Right forelimb (tissue), 1 donor: ENCODE data around the gene CCT7.
"Not testable (repeated sequence)": the region's sequence is repeated elsewhere in the genome, so short reads cannot be mapped to it uniquely, and the experiment has no call there.

Experiments
- DNase-seq: peaks from one replicate; pipeline ENCODE4 v3.0.0-alpha.2; 2018

Gene CCT7

DNA sequence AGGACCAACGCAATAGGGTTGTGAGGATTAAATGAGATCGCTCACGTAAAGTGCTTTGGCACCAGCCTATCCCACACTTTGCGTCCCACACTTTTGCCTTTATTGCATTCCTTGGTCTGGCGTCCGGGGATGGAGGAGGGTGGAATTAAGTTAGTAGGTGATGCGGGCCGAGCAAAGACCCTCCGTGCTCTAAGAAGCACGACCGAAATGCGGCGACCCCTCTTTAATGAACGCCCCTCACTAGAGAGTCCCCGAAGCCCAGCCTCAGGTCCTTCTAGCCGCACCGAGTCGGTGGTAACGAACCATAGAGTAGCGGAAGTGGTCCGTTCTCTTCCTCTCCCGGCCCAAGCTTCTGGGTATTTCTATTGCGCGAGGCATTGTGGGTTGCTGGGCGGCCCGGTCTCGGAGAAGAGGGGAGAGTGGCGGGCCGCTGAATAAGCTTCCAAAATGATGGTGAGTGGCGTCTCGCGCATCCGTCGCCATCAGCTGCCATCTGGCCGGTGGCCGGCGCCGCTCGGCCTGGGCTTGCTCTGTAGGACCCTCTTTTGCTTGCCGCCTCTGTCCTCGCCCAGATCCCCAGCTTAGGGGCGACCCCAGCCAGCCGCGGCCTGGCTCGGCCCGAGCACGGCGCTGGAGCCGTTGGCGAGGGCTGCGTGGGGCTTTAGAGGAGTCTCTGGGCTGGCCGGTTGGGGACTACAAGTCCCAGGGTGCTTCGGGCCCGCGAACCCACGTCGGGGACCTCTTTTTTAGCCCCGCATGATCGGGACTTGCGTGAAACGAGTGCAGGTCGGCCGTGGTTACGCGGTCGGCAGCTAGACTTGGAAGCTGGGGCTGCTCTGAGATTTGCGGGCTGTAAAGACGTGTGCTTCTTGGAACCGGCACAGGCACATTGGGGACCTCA, at the start of gene CCT7:
Gene CCT7 (plus strand): TSS at position 377 of the 901 bp plus-strand sequence. CDS start 71 bp downstream, at position 448.
- peak; percentile 91 for DNase-seq

DNA sequence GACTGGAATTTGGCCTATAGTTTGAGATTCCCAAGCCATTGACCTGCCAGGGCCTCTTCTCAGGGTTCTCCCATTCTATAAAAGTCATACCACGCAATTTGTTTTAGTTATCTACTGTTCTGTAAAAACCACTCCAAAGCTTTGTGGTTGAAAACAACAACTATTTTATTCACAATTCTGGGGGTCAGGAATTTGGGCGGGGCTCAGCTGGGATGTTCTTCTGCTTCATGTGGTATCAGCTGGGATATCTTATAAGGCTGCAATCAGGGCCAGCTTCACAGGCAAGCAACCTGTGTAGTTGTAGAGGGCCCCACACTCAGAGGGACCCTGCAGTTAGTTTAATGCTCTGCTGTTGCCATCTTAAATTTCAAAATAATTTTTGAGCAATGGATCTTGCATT, 48.1 kb upstream of the CCT7 start:
- no peak for DNase-seq

DNA sequence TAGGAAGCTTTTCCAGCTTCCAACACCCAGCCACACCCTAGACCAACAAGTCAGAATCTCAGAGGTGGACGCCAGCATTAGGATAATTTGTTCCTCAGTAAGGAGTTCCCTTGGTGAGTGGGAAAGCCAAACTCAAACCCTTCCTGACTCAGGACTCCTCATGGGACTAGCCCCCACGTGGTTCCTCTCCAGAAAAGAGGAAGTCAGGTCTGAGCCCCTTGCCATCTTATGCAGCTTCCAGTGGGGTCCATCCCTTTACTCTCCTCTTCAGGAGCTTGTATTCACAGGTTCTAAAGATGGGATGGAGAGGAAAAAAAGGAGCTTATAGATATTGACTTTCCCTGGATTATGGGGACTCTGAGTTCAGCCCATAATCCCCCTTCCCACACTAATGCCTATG, 46.6 kb upstream of the CCT7 start:
- DNase-seq = no peak

DNA sequence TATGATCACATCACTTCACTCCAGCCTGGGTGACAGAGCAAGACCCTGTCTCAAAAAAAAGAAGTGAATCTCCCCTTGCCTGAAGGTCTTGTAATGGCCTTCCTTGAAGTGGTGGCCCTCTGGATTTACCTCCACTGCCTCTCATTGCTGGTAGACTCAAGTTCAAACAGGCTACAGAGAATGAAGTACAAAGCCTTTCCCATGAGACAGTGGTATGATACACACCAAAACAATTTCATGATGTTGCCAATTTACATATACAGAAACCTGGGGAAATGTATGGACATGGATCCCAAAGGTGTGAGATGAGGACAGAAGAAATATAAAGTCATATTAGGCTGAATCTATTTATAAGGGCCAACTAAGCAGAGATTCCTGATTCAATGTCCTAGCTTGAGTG, 36.5 kb upstream of the CCT7 start:
- DNase-seq = no peak

DNA sequence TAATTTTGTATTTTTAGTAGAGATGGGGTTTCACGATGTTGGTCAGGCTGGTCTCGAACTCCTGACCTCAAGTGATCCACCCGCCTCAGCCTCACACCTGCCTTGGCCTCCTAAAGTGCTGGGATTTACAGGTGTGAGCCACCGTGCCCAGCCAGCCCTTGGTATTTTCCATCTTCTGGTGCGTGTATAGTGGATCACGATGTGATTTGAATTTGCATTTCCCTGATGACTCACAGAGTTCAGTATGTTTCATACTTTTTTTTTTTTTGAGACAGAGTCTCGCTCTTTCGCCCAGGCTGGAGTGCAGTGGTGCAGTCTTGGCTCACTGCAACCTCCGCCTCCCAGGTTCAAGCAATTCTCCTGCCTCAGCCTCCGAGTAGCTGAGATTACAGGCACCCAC, 33.8 kb upstream of the CCT7 start:
- DNase-seq = not testable (repeated sequence)

DNA sequence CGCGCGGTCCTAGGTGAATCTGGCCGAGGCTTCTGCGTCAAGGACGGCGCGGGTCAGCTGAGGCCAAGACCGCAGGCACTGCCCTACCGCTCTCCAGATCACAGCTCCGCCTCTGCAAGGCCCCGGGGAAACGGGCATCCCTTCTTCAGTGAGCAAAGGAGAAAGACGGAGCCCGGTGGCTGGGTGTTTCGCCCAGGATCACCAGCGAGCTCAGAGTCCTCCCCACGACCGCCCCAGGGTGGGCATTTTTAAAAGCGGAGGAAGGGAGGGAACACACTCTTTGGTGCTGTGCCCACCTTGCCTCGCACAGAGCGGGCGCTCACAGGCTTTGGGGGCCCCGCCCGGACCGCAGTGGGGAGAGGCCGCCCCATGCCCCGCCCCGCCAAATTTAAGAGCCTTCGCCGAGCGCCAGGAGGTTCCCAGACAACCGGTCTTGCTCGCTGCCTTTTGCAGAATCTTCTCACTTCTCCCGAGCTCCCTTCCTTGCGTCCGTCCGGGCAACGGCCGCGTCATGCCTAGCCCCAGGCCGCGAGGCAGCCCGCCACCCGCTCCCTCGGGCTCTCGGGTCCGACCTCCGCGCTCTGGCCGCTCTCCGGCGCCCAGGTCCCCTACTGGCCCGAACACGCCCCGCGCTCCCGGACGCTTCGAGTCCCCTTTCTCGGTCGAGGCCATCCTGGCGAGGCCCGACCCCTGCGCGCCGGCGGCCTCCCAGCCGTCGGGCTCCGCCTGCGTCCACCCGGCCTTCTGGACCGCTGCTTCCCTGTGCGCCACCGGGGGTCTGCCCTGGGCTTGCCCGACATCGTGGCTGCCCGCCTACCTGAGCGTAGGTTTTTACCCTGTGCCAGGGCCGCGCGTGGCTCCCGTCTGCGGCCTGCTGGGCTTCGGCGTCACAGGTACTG, 31.7 kb upstream of the CCT7 start, which contains the start of gene NOTO:
Gene NOTO (plus strand): TSS at position 419 of the 899 bp plus-strand sequence. CDS start 93 bp downstream, at position 512.
- DNase-seq = peak; percentile 50

DNA sequence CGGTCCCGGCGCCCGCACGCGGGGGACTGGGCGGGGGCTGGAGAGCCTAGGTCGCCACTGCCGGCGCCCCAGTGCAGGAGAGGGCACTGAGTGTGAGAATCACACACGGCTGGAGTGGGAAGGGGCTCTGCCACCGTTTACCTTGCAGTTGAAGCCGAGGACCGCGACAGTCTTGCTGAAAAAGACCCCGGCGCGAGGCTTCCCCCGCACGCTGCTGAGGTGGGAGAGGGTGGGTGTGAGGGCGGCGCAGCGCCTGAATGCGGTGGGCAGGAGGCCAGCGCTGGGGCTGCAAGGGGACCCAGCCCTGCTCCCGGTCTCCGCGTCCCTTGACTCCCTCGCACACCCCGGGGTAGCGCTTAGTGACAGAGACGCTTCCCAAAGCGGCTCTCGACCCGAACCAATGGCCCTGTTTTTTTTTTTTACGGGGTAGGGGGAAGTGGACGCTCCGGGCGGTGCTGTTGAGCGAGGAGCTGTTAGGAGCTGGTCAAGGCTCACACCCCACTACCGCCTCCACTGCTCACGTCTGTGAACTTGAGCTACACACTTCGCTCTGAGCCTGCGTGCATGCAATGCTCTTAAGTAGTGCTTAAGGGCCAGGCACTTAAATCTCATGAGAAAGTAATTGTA, 30.9 kb upstream of the CCT7 start:
- DNase-seq = no peak

DNA sequence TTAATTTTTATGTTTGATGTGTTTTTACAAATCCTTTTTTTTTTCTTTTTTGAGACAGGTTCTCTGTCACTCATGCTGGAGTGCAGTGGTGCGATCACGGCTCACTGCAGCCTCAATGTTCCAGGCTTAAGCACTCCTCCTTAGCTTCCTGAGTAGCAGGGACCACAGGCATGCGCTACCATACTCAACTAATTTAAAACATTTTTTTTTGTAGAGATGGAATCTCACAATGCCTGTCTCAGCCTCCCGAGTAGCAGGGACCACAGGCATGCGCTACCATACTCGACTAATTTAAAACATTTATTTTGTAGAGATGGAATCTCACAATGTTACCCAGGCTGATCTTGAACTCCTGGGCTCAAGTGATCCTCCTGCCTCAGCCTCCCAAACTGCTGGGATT, 28.5 kb upstream of the CCT7 start:
- DNase-seq = no peak

DNA sequence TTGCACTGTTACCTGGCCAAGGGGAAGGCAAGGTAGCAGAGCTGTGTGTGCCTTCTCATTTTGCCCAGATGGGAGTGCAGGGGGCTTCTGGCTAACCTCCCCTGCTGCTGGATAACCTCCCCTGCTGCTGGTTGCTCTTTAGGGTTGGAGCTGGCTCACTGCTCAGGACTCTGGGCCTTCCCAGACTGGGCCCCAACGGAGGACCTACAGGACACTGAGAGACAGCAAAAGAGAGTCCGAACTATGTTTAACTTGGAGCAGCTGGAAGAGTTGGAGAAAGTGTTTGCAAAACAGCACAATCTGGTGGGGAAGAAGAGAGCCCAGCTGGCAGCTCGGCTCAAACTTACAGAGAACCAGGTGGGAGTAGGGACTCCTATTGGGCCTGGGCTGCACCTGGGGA, 25.9 kb upstream of the CCT7 start:
- DNase-seq = no peak

DNA sequence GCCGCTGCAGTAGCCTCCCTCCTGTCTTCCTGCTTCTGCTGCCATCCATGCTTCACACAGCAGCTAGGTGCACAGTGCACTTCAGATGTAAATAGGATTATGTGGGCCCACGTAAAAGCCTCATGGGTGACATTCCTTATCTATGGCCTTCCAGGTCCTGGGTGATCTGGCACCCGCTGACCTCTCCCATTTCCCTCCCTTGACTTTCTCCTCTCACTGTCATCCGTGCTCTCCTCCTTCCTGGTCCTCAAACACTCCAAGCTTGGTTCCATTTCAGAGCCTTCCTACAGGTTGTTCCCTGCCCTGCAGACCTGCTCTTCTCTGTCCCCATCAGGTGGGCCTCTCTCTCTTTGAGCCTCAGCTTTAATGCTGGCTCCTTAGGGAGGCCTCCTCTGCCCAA, 24.1 kb upstream of the CCT7 start:
- no peak for DNase-seq

DNA sequence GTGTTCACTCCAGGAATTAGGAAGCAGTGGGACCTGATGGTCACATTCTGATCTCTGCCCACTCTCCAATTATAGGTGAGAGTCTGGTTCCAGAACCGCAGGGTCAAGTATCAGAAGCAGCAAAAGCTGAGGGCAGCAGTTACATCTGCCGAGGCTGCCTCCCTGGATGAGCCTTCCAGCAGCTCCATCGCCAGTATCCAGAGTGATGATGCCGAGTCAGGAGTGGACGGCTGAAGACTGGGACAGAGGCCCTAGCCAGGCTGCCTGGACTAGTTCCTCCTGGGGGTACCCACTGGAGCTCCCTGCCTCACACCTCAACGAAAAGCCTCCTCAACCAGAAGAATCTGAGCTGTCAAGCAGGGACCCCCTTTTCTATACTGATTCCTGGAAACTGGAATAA, 23.4 kb upstream of the CCT7 start:
- DNase-seq = no peak

DNA sequence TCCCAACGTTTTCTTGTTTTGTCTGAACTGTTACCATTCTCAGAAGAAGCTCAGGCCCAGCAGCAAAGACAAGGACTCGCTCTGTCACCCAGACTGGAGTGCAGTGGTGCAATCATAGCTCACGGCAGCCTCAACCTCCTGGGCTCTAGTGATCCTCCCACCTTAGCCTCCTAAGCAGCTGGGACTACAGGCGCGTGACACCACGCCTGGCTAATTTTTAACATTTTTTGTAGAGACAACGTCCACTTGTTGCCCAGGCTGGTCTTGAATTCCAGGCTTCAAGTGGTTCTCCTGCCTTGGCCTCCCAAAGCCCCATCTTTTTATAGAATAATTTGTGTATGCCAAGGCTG, 22.0 kb upstream of the CCT7 start:
- DNase-seq = no peak

DNA sequence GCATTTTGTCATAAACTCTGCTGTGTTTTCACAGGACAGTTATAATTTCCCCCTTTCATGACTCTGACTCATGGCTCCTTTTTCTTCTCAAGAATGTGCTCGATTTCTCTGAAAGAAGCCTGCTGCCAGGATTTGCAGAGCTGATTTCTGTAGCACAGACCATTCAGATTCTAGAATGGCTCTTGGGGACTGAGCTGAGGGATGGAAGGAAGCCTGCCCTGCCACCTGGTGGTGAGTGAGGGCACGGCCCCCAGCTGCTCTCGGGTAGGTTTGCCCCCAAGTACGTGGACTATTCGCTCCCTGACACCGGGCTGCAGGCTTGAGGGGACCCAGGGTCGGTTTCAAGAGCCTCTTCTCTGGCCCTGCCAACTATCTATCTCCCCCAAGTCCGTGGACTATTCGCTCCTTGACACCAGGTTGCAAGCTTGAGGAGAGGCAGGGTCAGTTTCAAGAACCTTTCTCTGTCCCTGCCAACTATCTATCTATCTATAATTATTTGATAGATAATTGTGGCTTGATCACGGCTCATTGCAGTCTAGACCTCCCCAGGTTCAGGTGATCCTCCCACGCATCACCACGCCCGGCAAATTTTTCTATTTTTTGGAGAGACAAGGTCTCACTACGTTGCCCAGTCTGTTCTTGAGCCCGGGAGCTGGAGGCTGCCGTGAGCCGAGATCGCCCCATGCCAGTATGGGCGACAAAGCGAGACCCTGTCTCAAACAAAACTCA, 21.5 kb upstream of the CCT7 start:
- peak; percentile 73 for DNase-seq

DNA sequence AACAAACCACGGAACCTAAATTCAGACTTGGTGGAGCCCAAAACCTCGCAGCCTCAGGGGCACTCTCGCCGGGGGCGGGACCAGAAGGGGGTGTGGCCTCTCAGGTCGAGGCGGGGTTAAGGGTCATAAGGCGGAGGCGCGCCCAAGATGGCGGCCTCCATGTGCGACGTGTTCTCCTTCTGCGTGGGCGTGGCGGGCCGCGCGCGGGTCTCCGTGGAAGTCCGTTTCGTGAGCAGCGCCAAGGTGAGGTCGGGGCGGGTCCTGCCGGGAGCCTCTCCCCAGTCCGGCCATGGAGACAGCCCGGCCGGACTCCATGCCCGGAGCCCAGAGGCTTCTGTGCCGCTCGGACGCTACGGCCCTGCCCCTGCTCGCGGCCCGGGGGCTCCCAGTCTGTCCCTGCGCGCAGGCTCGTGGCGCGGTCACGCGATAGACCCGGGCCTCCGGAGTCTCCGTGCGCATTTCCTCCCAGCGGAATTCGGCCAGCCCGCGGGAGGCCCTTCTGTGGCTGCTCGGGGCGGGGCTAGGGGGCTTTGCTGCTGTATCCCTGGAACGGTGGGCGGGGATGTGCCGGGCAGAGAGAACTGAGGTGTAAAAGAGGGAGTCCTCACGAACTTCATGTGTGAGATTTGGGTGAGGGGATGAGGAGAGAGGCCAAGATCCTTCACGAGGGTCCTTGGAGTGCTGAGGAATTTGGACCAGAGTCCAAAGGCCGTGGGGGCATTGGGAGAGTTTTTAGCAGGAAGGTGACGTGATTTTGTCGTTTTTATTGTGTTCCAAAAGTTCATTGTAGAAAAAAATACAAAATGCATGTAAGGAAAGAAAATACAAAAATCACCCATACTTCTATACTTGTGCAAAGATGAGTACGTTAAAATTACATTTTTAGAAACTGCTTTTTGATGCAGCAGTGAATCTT, 19.7 kb upstream of the CCT7 start, which contains the start of gene SMYD5:
Gene SMYD5 (plus strand): TSS at position 126 of the 916 bp plus-strand sequence. CDS start 22 bp downstream, at position 148.
- DNase-seq = peak; percentile 91

DNA sequence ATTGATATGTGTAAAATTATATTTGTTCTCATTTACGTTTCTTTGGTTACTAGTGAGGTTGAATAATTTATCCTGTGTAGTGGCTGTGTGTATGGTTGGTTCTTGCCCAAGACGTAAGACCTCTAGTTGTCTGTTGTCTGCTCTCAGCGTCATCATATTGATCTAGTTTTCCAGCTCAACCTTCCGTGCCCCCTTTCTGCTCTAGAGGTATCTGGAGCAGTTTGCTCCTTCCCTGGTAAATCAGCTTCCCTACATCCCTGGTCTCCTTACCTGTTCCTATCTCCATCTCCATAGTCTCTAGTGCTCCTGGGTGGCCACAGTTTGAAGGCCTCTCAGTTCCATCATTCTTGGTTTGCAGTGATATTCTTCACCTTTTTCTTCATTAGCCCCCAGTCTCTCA, 18.9 kb upstream of the CCT7 start:
- DNase-seq = no peak

DNA sequence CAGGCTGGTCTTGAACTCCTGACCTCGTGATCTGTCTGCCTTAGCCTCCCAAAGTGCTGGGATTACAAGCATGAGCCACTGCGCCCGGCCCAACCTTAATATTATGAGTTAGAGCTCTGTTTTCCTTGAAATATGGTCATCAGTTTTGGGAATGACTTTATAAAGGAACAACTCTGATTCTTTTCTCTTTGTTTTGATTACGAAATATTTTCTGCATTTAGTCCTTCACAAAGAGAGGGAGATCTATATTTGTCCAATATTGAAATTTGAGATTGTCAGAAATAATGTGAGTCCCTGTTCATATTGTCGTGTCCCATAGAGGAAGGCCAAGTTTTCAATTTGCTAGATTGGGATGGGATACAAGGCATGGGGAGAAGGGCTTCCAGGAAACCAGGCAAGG, 16.9 kb upstream of the CCT7 start:
- no peak for DNase-seq

DNA sequence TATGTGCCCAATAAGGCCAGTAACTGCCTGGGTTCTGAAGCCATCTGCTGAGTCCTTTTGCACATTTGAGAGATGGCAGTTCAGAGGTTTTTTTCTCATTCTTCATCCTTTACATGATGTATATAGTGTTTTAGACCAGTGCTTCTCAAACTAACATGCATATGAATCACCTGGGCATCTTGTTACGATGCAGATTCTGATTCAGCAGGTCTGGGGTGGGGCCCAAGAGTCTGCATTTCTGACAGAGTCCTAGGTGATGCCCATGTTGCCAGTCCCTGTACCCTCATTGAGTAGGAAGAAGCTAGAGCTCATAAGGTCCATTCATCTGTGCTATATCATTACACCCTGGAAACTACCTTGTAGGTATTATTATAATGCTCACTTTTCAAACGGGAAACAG, 16.3 kb upstream of the CCT7 start:
- DNase-seq = no peak

DNA sequence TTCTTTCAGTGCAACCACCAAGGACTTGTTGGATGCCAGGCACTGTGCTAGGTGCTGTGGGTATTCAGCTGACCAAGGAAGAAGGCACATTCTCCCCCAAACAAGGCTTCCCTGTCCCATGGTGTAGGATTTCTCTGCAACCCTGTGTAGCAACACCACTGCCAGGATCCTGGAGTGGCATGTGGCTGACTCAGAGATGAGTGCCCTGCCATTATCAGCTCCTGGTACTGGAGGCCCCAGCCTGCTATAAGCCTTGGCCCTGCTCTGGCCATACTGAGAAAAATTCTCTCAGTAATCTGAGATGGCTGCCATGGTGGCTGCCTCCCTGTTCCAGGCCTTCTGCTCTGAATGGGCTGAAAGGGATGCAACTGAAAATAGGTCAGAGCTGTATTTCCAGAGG, 15.8 kb upstream of the CCT7 start:
- DNase-seq = no peak

DNA sequence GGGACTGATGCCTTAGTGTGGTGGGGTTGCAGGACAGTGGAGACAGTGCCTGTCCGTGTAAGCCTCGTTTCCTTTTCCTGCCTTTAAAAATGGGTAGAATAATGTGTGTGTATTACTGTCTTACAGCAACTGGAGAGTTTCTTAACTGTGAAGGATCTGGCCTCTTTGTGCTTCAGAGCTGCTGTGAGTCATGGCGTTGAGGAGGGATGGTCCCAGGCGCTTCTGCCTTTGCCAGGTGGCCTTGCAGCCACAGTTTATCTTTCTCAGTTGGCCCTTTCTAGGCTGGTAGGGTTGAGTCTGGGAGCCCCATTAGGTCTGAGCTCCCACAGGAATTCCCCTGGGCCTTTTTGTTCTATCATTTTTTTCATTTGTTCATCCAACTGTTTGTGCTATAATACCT, 10.3 kb upstream of the CCT7 start:
- no peak for DNase-seq

DNA sequence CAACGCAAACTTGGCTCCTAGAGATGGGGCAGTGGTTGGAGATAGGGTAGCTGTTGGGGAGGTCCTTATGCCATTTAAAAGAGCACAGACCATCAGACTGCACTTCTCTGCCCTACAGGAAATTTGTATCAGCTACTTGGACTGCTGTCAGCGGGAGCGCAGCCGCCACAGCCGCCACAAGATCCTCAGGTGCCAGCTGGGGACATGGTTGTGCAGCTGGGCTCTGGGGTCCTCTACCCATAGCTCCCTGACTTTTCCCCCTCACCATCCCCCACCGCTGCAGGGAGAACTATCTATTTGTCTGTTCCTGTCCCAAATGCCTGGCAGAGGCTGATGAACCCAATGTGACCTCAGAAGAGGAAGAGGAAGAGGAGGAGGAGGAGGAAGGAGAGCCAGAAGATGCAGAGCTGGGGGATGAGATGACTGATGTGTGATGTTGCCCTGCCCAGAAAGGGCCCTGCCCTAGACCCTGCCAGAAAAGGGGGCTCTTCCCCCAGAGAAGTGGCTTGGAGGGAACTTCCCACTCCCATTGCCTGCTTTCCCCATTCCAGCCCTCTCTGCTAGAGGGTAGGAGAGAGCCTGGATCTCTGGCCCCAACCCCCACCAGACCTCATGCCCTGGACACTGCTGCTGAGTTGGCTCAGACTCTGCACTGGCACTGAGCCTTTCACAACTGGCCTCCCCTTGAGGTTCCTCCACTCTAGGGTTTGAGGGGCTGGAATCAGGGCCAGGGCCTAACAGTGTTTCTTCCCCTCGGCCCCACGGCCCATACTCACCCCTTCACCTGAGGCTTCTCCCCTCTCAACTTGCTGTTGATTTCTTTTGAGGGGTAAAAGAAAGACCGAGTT, 8.4 kb upstream of the CCT7 start:
- no peak for DNase-seq
